SK-N-MC (cell line): ENCODE results near the gene P4HB.

Source experiments
- EZH2 ChIP-seq: fragments of 200-600 bp; sonication (generic); IDR thresholded peaks from one replicate; pipeline ENCODE4 v1.6.1; 2017; ENCODE audit warnings: antibody characterized with exemption
- FOXP2 ChIP-seq: optimal IDR thresholded peaks from 2 replicates; pipeline ENCODE3; 2011; ENCODE audit warnings: mild to moderate bottlenecking, moderate library complexity; ENCODE audit not compliant: insufficient read depth; ENCODE audit errors: extremely low read length, control extremely low read depth
- POLR2AphosphoS5 ChIP-seq: IDR thresholded peaks from 2 replicates; pipeline ENCODE4 v1.6.1; 2012; ENCODE audit warnings: mild to moderate bottlenecking, low read depth, low read length, borderline replicate concordance

DNA sequence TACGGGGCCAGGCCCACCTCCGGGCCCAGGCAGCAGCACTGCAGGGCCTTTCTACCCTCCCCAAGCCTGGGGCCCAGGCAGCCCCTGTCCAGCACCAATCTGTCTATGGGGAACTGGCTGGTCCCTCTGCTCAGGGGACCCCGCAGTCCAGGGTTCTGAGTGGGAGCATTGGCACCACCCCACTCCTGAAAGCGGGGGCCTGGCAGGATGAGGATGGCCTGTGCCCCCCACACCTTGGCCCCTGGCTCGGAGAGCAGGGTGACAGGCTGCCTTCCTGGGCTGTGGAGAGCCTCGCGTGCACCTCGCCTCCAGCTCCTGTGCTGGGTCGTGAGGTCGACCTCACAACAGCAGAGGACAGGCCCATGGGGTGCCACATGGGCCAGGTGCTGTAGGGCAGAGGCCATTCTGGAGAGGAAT, 43.1 kb upstream of the P4HB start:
- TF ChIP-seq EZH2 (no peak), POLR2AphosphoS5 (no peak), FOXP2 (no peak)
